ENCODE data around the gene DLG2.

DNA sequence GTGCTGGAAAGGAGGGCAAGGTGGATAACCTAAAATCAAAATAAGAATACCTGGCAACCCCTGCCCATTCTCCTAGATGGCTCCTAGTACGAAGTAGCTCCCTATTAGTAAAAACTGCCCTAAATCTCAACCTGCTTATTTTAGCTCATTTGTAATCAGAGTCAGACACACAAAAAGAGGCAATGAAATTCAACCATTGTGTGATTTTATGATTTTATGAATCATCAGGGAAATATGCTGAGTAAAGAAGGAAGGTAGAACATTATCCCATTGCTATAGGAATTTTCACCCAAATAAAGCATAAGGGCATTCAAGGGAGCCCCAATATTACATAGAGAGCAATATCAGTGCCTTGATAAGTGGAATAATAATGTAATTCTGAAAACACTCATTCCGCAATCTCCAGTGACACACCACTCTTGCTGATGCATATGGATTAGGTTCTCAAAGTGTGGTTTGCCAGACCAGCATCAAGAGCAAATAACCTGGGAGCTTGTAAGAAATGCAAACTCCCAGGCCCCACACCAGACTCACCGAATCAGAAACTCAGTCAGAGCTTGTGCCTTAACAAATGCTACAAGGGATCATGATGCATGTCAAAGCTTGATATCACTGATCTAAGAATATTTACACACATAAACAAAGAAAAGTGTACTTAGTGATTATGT, 789.6 kb downstream of the DLG2 start:
- TF ChIP-seq CTCF (conservative IDR thresholded peaks at IDR 0.05; ENCODE audit: low read length) (no peak), EZH2phosphoT487 (IDR thresholded peaks at IDR 0.05; ENCODE audit: borderline replicate concordance, low read depth, low read length) (no peak)
